Ramos (cell line): ENCODE measurements around the gene GRAMD4.

Source experiments
- in situ Hi-C: fragments of 300-500 bp; cut with MboI; formaldehyde crosslinking; loops from one replicate; pipeline ENCODE4 v1.14.3; 2022; ENCODE audit warnings: low sequenced_read_pairs; ENCODE audit not compliant: unreplicated experiment

GRAMD4 gene

GRCh38 chr22:46619830-46620501 is at the start of gene GRAMD4:
Gene GRAMD4, plus strand, starts transcription at chr22:46620386. Its CDS starts 6,414 bp downstream, at chr22:46626800.
- in situ Hi-C loops, result no loop called here

GRCh38 chr22:46571642-46572250 is 48.4 kb upstream of the GRAMD4 start:
- in situ Hi-C loops, result no loop called here

GRCh38 chr22:46572911-46573780 is 47.0 kb upstream of the GRAMD4 start:
- in situ Hi-C loops, result no loop called here

GRCh38 chr22:46573781-46574437 is 46.3 kb upstream of the GRAMD4 start:
- in situ Hi-C loops, result no loop called here

- in situ Hi-C loops, result no loop called here
Observed at GRCh38 chr22:46574438-46574992, 45.7 kb upstream of the GRAMD4 start.

- in situ Hi-C loops, result loop anchor here (25.0 kb wide), 2 partner anchors 788 to 1512 kb away; no protein-coding TSS in a partner anchor
Observed at GRCh38 chr22:46574993-46575910, 44.9 kb upstream of the GRAMD4 start.

- in situ Hi-C loops, result loop anchor here (25.0 kb wide), 2 partner anchors 789 to 1511 kb away; no protein-coding TSS in a partner anchor
Observed at GRCh38 chr22:46575911-46576555, 44.2 kb upstream of the GRAMD4 start.

- in situ Hi-C loops, result loop anchor here (25.0 kb wide), 2 partner anchors 789 to 1511 kb away; no protein-coding TSS in a partner anchor
Observed at GRCh38 chr22:46576556-46577367, 43.4 kb upstream of the GRAMD4 start.

GRCh38 chr22:46577368-46578249 is 42.6 kb upstream of the GRAMD4 start:
- in situ Hi-C loops, result loop anchor here (25.0 kb wide), 2 partner anchors 790 to 1510 kb away; no protein-coding TSS in a partner anchor

GRCh38 chr22:46578251-46578823 is 41.8 kb upstream of the GRAMD4 start:
- in situ Hi-C loops, result loop anchor here (25.0 kb wide), 2 partner anchors 791 to 1509 kb away; no protein-coding TSS in a partner anchor

- in situ Hi-C loops, result loop anchor here (25.0 kb wide), 2 partner anchors 792 to 1508 kb away; no protein-coding TSS in a partner anchor
Observed at GRCh38 chr22:46578824-46579561, 41.2 kb upstream of the GRAMD4 start.

- in situ Hi-C loops, result loop anchor here (25.0 kb wide), 2 partner anchors 793 to 1507 kb away; no protein-coding TSS in a partner anchor
Observed at GRCh38 chr22:46579751-46580449, 40.3 kb upstream of the GRAMD4 start.

GRCh38 chr22:46580940-46581537 is 39.1 kb upstream of the GRAMD4 start:
- in situ Hi-C loops, result loop anchor here (25.0 kb wide), 2 partner anchors 794 to 1506 kb away; no protein-coding TSS in a partner anchor
